ENCODE data around the gene C1orf115. TPM values are rescaled to one million over a fixed set of nuclear protein-coding genes. Genes with fewer than 3 reads are reported as not detected.

C1orf115 gene
- total RNA-seq, 1 donor from 2014 or later, result 9.7 TPM

- no peak for TF ChIP-seq CTCF (IDR thresholded peaks at IDR 0.05; ENCODE audit: unreplicated experiment)
- H3K27ac Mint-ChIP-seq, result peak overlapping the region; percentile 59
- H3K4me1 Mint-ChIP-seq (ENCODE audit: low read depth), result peaks cover 7% of the 10 kb centered on the region
- H3K27me3 Mint-ChIP-seq, result peaks cover 6% of the 10 kb centered on the region
- no peaks in the 10 kb centered on the region for H3K9me3 Mint-ChIP-seq (ENCODE audit: low read depth)
- no peaks in the 10 kb centered on the region for H3K36me3 Mint-ChIP-seq (ENCODE audit: insufficient read depth)
- DNase-seq (ENCODE audit: low spot score, unreplicated experiment), result no peak
- H3K4me3 Mint-ChIP-seq (ENCODE audit: low read depth), result no peak overlapping the region
Observed at GRCh38 chr1:220698607-220699016, 8.4 kb downstream of the C1orf115 start.

GRCh38 chr1:220699044-220699443, 8.9 kb downstream of the C1orf115 start:
- TF ChIP-seq CTCF (IDR thresholded peaks at IDR 0.05; ENCODE audit: unreplicated experiment), result no peak
- H3K9me3 Mint-ChIP-seq (ENCODE audit: low read depth), result no peaks in the 10 kb centered on the region
- no peak for DNase-seq (ENCODE audit: low spot score, unreplicated experiment)
- peaks cover 7% of the 10 kb centered on the region for H3K4me1 Mint-ChIP-seq (ENCODE audit: low read depth)
- no peaks in the 10 kb centered on the region for H3K36me3 Mint-ChIP-seq (ENCODE audit: insufficient read depth)
- H3K27me3 Mint-ChIP-seq, result peaks cover 8% of the 10 kb centered on the region
- peak overlapping the region; percentile 59 for H3K27ac Mint-ChIP-seq
- no peak overlapping the region for H3K4me3 Mint-ChIP-seq (ENCODE audit: low read depth)

GRCh38 chr1:220700556-220701179, 10.5 kb downstream of the C1orf115 start:
- Mint-ChIP-seq H3K27ac (no peak overlapping the region), H3K4me3 (ENCODE audit: low read depth) (no peak overlapping the region), H3K27me3 (peaks cover 8% of the 10 kb centered on the region), H3K9me3 (ENCODE audit: low read depth) (no peaks in the 10 kb centered on the region), H3K4me1 (ENCODE audit: low read depth) (peaks cover 7% of the 10 kb centered on the region), H3K36me3 (ENCODE audit: insufficient read depth) (no peaks in the 10 kb centered on the region)
- no peak for TF ChIP-seq CTCF (IDR thresholded peaks at IDR 0.05; ENCODE audit: unreplicated experiment)
- no peak for DNase-seq (ENCODE audit: low spot score, unreplicated experiment)

GRCh38 chr1:220701974-220702373, 11.8 kb downstream of the C1orf115 start:
- no peaks in the 10 kb centered on the region for H3K9me3 Mint-ChIP-seq (ENCODE audit: low read depth)
- no peak overlapping the region for H3K4me3 Mint-ChIP-seq (ENCODE audit: low read depth)
- TF ChIP-seq CTCF (IDR thresholded peaks at IDR 0.05; ENCODE audit: unreplicated experiment), result no peak
- H3K27me3 Mint-ChIP-seq, result peaks cover 8% of the 10 kb centered on the region
- H3K36me3 Mint-ChIP-seq (ENCODE audit: insufficient read depth), result no peaks in the 10 kb centered on the region
- H3K4me1 Mint-ChIP-seq (ENCODE audit: low read depth), result peaks cover 7% of the 10 kb centered on the region
- no peak for DNase-seq (ENCODE audit: low spot score, unreplicated experiment)
- no peak overlapping the region for H3K27ac Mint-ChIP-seq

- TF ChIP-seq CTCF (IDR thresholded peaks at IDR 0.05; ENCODE audit: unreplicated experiment), result no peak
- Mint-ChIP-seq H3K27me3 (peaks cover 8% of the 10 kb centered on the region), H3K36me3 (ENCODE audit: insufficient read depth) (no peaks in the 10 kb centered on the region), H3K9me3 (ENCODE audit: low read depth) (no peaks in the 10 kb centered on the region), H3K27ac (no peak overlapping the region), H3K4me3 (ENCODE audit: low read depth) (no peak overlapping the region), H3K4me1 (ENCODE audit: low read depth) (peaks cover 7% of the 10 kb centered on the region)
- no peak for DNase-seq (ENCODE audit: low spot score, unreplicated experiment)
Observed at GRCh38 chr1:220702733-220703270, 12.6 kb downstream of the C1orf115 start.
